IMR-90 (cell line): Measurements from ENCODE around the gene PRSS38.

ENCODE experiments used
- CEBPB ChIP-seq: IDR thresholded peaks from 2 replicates; pipeline ENCODE4 v1.6.1; 2012; ENCODE audit warnings: low read depth, low read length, improper control_type of control experiment
- CTCF ChIP-seq: conservative IDR thresholded peaks from 2 replicates; pipeline ENCODE4 v1.5.1; 2012; ENCODE audit warnings: mild to moderate bottlenecking, low read depth, low read length, improper control_type of control experiment
- FOS ChIP-seq: fragments of 150-350 bp; IDR thresholded peaks from 2 replicates; pipeline ENCODE4 v1.6.1; 2016; ENCODE audit warnings: low read depth, low read length
- MAFK ChIP-seq: IDR thresholded peaks from 2 replicates; pipeline ENCODE4 v1.6.1; 2012; ENCODE audit warnings: low read depth, low read length, improper control_type of control experiment
- POLR2A ChIP-seq: IDR thresholded peaks from 2 replicates; pipeline ENCODE4 v1.6.1; 2012; ENCODE audit warnings: mild to moderate bottlenecking, low read depth, low read length
- RAD21 ChIP-seq: IDR thresholded peaks from 2 replicates; pipeline ENCODE4 v1.6.1; 2012; ENCODE audit warnings: low read length, improper control_type of control experiment
- RCOR1 ChIP-seq: IDR thresholded peaks from 2 replicates; pipeline ENCODE4 v1.6.1; 2012; ENCODE audit warnings: mild to moderate bottlenecking, low read length, improper control_type of control experiment; ENCODE audit not compliant: insufficient replicate concordance
- RFX5 ChIP-seq: IDR thresholded peaks from 2 replicates; pipeline ENCODE4 v1.8.0; 2012; ENCODE audit warnings: low read depth, mild to moderate bottlenecking, low read length, moderate library complexity
- SMC3 ChIP-seq: fragments of 150-350 bp; IDR thresholded peaks from 2 replicates; pipeline ENCODE4 v1.6.1; 2016; ENCODE audit warnings: low read depth, mild to moderate bottlenecking, antibody characterized with exemption, low read length, moderate library complexity
- USF2 ChIP-seq: fragments of 150-350 bp; IDR thresholded peaks from 2 replicates; pipeline ENCODE4 v1.6.1; 2017; ENCODE audit warnings: mild to moderate bottlenecking, antibody characterized with exemption, low read length, low read depth

- TF ChIP-seq POLR2A, result no peak
- TF ChIP-seq RAD21, result no peak
- no peak for TF ChIP-seq CTCF
- no peak for TF ChIP-seq RFX5
- TF ChIP-seq RCOR1, result no peak
- no peak for TF ChIP-seq SMC3
- TF ChIP-seq FOS, result no peak
- TF ChIP-seq CEBPB, result no peak
- TF ChIP-seq USF2, result no peak
- TF ChIP-seq MAFK, result no peak
These were observed 73.0 kb downstream of the PRSS38 start for GRCh38 chr1:227888404-227889046.
